Erythroblast (primary cell): ENCODE results near the gene PHLPP2.

ENCODE experiments used
- GATA1 ChIP-seq: IDR thresholded peaks from 2 replicates; pipeline ENCODE4 v1.6.1; 2011; ENCODE audit warnings: low read depth, mild to moderate bottlenecking, control low read depth, low read length, moderate library complexity
- POLR2A ChIP-seq: IDR thresholded peaks from 2 replicates; pipeline ENCODE4 v1.6.1; 2011; ENCODE audit warnings: mild to moderate bottlenecking, low read length

GRCh38 chr16:71737501-71737900, 13.0 kb upstream of the PHLPP2 start:
- TF ChIP-seq POLR2A = no peak
- TF ChIP-seq GATA1 = no peak
